ENCODE data around the gene IFT88. TPM values are rescaled to one million over a fixed set of nuclear protein-coding genes. Genes with fewer than 3 reads are reported as not detected.

IFT88 gene
- total RNA-seq, 1 experiment from 2014 or later, result 11.9 TPM

DNA sequence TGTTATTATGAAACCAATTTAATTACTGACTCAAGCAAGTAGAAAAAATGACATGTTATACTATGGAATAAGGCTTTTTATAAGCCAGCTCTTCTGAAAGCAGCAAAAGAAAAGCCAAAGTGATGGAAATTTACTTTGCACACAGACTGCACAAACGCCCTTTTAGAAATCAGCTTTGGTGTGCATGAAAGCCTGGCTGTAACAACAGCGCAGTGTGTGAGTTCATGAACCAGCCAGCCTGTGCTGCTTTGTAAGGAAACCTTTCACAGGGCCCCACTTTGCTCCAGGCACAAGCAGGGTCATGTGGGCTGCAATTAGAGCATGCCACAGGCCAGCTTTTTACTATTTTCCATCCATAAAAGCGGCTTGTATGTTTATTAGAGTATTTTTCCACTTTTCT lies 13.6 kb upstream of the IFT88 start:
- H4K20me1 ChIP-seq (ENCODE audit: low read length), result no peaks in the 10 kb centered on the region
- H3K79me2 ChIP-seq (ENCODE audit: low read length), result no peaks in the 10 kb centered on the region
- intact Hi-C loops (cut with micrococcal nuclease), result no loop called here
- POLR2A ChIA-PET (ENCODE audit: unreplicated experiment), result no interaction called here
- H3K27ac ChIP-seq (ENCODE audit: low read length), result no peak overlapping the region
- H3K4me2 ChIP-seq (ENCODE audit: low read length), result no peak overlapping the region
- H2AFZ ChIP-seq (ENCODE audit: low read length), result no peak overlapping the region
- CTCF ChIA-PET, result interaction anchor here (0.9 kb wide), 1 partner anchor 373 kb away, joined by 3 read pairs; no protein-coding TSS in a partner anchor
- TF ChIP-seq EZH2phosphoT487 (IDR thresholded peaks at IDR 0.05; ENCODE audit: borderline replicate concordance, low read length), result no peak
- TF ChIP-seq, protein P1, sequence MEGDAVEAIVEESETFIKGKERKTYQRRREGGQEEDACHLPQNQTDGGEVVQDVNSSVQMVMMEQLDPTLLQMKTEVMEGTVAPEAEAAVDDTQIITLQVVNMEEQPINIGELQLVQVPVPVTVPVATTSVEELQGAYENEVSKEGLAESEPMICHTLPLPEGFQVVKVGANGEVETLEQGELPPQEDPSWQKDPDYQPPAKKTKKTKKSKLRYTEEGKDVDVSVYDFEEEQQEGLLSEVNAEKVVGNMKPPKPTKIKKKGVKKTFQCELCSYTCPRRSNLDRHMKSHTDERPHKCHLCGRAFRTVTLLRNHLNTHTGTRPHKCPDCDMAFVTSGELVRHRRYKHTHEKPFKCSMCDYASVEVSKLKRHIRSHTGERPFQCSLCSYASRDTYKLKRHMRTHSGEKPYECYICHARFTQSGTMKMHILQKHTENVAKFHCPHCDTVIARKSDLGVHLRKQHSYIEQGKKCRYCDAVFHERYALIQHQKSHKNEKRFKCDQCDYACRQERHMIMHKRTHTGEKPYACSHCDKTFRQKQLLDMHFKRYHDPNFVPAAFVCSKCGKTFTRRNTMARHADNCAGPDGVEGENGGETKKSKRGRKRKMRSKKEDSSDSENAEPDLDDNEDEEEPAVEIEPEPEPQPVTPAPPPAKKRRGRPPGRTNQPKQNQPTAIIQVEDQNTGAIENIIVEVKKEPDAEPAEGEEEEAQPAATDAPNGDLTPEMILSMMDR (conservative IDR thresholded peaks at IDR 0.05; ENCODE audit: low read depth, low read length), result no peak
- TF ChIP-seq EZH2 (IDR thresholded peaks at IDR 0.05; ENCODE audit: low read length, unreplicated experiment), result no peak
- no peak for DNase-seq
- no peaks in the 10 kb centered on the region for H3K9me2 ChIP-seq (replicated peaks; ENCODE audit: low read length)
- H3F3A ChIP-seq (ENCODE audit: low read length, unreplicated experiment), result no peaks in the 10 kb centered on the region
- no peak overlapping the region for H3K9ac ChIP-seq (ENCODE audit: low read length)
- no peak overlapping the region for H3K4me3 ChIP-seq (ENCODE audit: low read length)
- no peaks in the 10 kb centered on the region for H3K4me1 ChIP-seq (ENCODE audit: insufficient read depth, low read length)
- BruUV-seq (replicated peaks), result no TSS peak
- ATAC-seq, result no peak
- no peaks in the 10 kb centered on the region for H3K27me3 ChIP-seq (ENCODE audit: low read length)
- no peaks in the 10 kb centered on the region for H3K9me3 ChIP-seq (ENCODE audit: low read length)
- H3K36me3 ChIP-seq (ENCODE audit: low read depth, low read length), result no peaks in the 10 kb centered on the region

DNA sequence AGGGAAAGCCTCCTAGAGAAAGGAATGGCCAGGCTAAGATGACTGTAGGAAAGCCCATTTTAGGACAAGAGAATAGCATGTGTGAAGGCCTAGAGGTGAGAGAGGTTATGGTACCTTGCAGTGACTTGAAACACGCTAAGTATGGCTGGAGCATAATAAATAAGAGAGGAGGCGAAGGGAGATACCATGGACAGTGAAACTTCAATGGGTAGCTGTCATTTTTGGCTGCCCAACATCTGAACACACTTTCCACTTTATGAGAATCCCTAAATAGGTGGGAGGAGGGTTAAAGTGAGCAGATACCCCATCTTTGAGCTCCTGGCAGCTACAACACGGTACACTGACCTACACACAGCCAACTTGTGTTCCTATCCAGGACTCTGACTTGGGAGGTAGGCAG lies 8.0 kb upstream of the IFT88 start:
- Histone ChIP-seq H3K9me3 (ENCODE audit: low read length) (no peaks in the 10 kb centered on the region), H3K4me1 (ENCODE audit: insufficient read depth, low read length) (no peaks in the 10 kb centered on the region), H3K27ac (ENCODE audit: low read length) (no peak overlapping the region), H3K36me3 (ENCODE audit: low read depth, low read length) (no peaks in the 10 kb centered on the region), H3K9me2 (replicated peaks; ENCODE audit: low read length) (no peaks in the 10 kb centered on the region), H4K20me1 (ENCODE audit: low read length) (no peaks in the 10 kb centered on the region), H3K4me3 (ENCODE audit: low read length) (no peak overlapping the region), H3K27me3 (ENCODE audit: low read length) (no peaks in the 10 kb centered on the region), H3K4me2 (ENCODE audit: low read length) (no peak overlapping the region), H2AFZ (ENCODE audit: low read length) (no peak overlapping the region), H3K79me2 (ENCODE audit: low read length) (no peaks in the 10 kb centered on the region), H3F3A (ENCODE audit: low read length, unreplicated experiment) (no peaks in the 10 kb centered on the region), H3K9ac (ENCODE audit: low read length) (no peak overlapping the region)
- DNase-seq (no peak), ATAC-seq (no peak)
- ChIA-PET POLR2A (ENCODE audit: unreplicated experiment) (no interaction called here), CTCF (no interaction called here)
- no TSS peak for BruUV-seq (replicated peaks)
- TF ChIP-seq EZH2phosphoT487 (IDR thresholded peaks at IDR 0.05; ENCODE audit: borderline replicate concordance, low read length) (no peak), EZH2 (IDR thresholded peaks at IDR 0.05; ENCODE audit: low read length, unreplicated experiment) (no peak)
- TF ChIP-seq, protein P1 (conservative IDR thresholded peaks at IDR 0.05; ENCODE audit: low read depth, low read length), result no peak
- intact Hi-C loops (cut with micrococcal nuclease), result no loop called here

DNA sequence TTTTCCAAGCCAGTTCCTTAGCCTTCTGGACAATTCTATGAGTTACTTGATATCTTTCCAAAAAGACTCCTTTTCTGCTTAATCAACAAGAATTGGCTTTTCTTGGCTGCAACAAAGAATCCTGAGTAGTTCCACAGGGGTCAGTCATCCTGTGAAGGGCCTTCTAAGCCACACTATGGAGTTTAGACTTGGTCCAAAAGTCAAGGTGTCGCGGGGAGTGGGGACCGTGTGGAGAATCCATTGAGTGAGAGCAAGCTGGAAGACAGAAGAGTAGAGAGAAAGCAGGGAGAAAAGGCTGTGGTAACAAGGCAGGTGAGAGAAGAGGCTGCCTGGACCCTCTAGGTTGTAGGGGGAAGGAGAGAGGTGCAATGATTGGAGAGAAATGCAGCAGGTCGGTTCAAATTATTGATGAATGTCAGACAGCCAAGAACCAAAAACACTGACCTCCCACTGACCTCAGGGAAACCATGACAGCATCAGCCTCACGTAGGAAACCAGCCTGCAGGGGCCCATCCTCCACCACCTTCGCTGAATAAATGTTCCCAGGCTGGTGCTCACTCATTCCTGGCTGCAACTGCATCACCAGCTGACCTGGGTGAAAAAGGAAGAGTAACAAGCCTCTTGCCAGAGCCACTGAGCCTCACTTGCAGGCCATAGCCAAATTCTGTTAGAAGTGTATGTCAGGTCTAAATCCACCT lies 7.1 kb upstream of the IFT88 start:
- intact Hi-C loops (cut with micrococcal nuclease), result no loop called here
- Histone ChIP-seq H3K9me2 (replicated peaks; ENCODE audit: low read length) (no peaks in the 10 kb centered on the region), H4K20me1 (ENCODE audit: low read length) (no peaks in the 10 kb centered on the region), H3K27me3 (ENCODE audit: low read length) (no peaks in the 10 kb centered on the region), H3K27ac (ENCODE audit: low read length) (no peak overlapping the region), H3K9me3 (ENCODE audit: low read length) (peaks cover 8% of the 10 kb centered on the region; the same call in 1 of the 2 replicates), H3K79me2 (ENCODE audit: low read length) (no peaks in the 10 kb centered on the region), H3K9ac (ENCODE audit: low read length) (no peak overlapping the region), H3K4me3 (ENCODE audit: low read length) (no peak overlapping the region), H3K36me3 (ENCODE audit: low read depth, low read length) (no peaks in the 10 kb centered on the region), H2AFZ (ENCODE audit: low read length) (no peak overlapping the region), H3F3A (ENCODE audit: low read length, unreplicated experiment) (no peaks in the 10 kb centered on the region), H3K4me2 (ENCODE audit: low read length) (no peak overlapping the region), H3K4me1 (ENCODE audit: insufficient read depth, low read length) (no peaks in the 10 kb centered on the region)
- DNase-seq (no peak), ATAC-seq (no peak)
- no TSS peak for BruUV-seq (replicated peaks)
- no peak for TF ChIP-seq EZH2 (IDR thresholded peaks at IDR 0.05; ENCODE audit: low read length, unreplicated experiment)
- TF ChIP-seq EZH2phosphoT487 (IDR thresholded peaks at IDR 0.05; ENCODE audit: borderline replicate concordance, low read length), result no peak
- TF ChIP-seq, protein P1 (conservative IDR thresholded peaks at IDR 0.05; ENCODE audit: low read depth, low read length), result no peak
- CTCF ChIA-PET, result no interaction called here
- POLR2A ChIA-PET (ENCODE audit: unreplicated experiment), result no interaction called here
